ENCODE results near the gene PCDHA7. TPM values are rescaled to one million over a fixed set of nuclear protein-coding genes. Genes with fewer than 3 reads are reported as not detected.
"Not testable (repeated sequence)": the region's sequence is repeated elsewhere in the genome, so short reads cannot be mapped to it uniquely, and the experiment has no call there.

The PCDHA7 gene
- total RNA-seq, 1 experiment from 2014 or later = not detected

DNA sequence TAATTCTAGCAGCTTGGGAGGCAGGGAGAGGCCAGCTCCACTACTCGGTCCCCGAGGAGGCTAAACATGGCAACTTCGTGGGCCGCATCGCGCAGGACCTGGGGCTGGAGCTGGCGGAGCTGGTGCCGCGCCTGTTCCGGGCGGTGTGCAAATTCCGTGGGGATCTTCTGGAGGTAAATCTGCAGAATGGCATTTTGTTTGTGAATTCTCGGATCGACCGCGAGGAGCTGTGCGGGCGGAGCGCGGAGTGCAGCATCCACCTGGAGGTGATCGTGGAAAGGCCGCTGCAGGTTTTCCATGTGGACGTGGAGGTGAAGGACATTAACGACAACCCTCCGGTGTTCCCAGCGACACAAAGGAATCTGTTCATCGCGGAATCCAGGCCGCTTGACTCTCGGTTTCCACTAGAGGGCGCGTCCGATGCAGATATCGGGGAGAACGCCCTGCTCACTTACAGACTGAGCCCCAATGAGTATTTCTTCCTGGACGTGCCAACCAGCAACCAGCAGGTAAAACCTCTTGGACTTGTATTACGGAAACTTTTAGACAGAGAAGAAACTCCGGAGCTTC lies 455 bp downstream of the PCDHA7 start:
- POLR2A ChIA-PET (ENCODE audit: unreplicated experiment); DNase-seq; H4K20me1 ChIP-seq (ENCODE audit: insufficient read depth); H3K27me3 ChIP-seq (ENCODE audit: insufficient read depth, low read depth); H3K4me1 ChIP-seq (replicated peaks; ENCODE audit: insufficient read depth); H3K79me2 ChIP-seq (ENCODE audit: low read depth); H3K9me3 ChIP-seq (ENCODE audit: insufficient read depth, low read depth); H3K36me3 ChIP-seq (ENCODE audit: low read depth); H3K4me2 ChIP-seq; intact Hi-C loops (cut with micrococcal nuclease; ENCODE audit: unreplicated experiment); H3K27ac ChIP-seq; CTCF ChIA-PET; H2AFZ ChIP-seq; H3K4me3 ChIP-seq; BruUV-seq (replicated peaks); H3F3A ChIP-seq (ENCODE audit: insufficient read depth, low read depth); H3K9me2 ChIP-seq (ENCODE audit: insufficient read depth): not testable (repeated sequence)

- ChIA-PET POLR2A (ENCODE audit: unreplicated experiment) (no interaction called here), CTCF (no interaction called here)
- Histone ChIP-seq H3K9me3 (ENCODE audit: insufficient read depth, low read depth) (no peaks in the 10 kb centered on the region; the same call in 1 of the 2 replicates), H3K27me3 (ENCODE audit: insufficient read depth, low read depth) (no peaks in the 10 kb centered on the region), H2AFZ (no peak overlapping the region), H3K79me2 (ENCODE audit: low read depth) (no peaks in the 10 kb centered on the region), H3F3A (ENCODE audit: insufficient read depth, low read depth) (no peaks in the 10 kb centered on the region), H4K20me1 (ENCODE audit: insufficient read depth) (no peaks in the 10 kb centered on the region), H3K9me2 (ENCODE audit: insufficient read depth) (no peaks in the 10 kb centered on the region), H3K4me1 (replicated peaks; ENCODE audit: insufficient read depth) (no peaks in the 10 kb centered on the region), H3K4me3 (no peak overlapping the region), H3K4me2 (no peak overlapping the region), H3K36me3 (ENCODE audit: low read depth) (no peaks in the 10 kb centered on the region), H3K27ac (no peak overlapping the region)
- intact Hi-C loops (cut with micrococcal nuclease; ENCODE audit: unreplicated experiment) = no loop called here
- TF ChIP-seq, protein P1, sequence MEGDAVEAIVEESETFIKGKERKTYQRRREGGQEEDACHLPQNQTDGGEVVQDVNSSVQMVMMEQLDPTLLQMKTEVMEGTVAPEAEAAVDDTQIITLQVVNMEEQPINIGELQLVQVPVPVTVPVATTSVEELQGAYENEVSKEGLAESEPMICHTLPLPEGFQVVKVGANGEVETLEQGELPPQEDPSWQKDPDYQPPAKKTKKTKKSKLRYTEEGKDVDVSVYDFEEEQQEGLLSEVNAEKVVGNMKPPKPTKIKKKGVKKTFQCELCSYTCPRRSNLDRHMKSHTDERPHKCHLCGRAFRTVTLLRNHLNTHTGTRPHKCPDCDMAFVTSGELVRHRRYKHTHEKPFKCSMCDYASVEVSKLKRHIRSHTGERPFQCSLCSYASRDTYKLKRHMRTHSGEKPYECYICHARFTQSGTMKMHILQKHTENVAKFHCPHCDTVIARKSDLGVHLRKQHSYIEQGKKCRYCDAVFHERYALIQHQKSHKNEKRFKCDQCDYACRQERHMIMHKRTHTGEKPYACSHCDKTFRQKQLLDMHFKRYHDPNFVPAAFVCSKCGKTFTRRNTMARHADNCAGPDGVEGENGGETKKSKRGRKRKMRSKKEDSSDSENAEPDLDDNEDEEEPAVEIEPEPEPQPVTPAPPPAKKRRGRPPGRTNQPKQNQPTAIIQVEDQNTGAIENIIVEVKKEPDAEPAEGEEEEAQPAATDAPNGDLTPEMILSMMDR (conservative IDR thresholded peaks at IDR 0.05) = no peak
- TF ChIP-seq EZH2 (IDR thresholded peaks at IDR 0.05; ENCODE audit: low read depth) = no peak
- no peak for DNase-seq
- BruUV-seq (replicated peaks) = no TSS peak
These were observed 1.8 kb downstream of the PCDHA7 start for GRCh38 chr5:140835622-140836510.

DNA sequence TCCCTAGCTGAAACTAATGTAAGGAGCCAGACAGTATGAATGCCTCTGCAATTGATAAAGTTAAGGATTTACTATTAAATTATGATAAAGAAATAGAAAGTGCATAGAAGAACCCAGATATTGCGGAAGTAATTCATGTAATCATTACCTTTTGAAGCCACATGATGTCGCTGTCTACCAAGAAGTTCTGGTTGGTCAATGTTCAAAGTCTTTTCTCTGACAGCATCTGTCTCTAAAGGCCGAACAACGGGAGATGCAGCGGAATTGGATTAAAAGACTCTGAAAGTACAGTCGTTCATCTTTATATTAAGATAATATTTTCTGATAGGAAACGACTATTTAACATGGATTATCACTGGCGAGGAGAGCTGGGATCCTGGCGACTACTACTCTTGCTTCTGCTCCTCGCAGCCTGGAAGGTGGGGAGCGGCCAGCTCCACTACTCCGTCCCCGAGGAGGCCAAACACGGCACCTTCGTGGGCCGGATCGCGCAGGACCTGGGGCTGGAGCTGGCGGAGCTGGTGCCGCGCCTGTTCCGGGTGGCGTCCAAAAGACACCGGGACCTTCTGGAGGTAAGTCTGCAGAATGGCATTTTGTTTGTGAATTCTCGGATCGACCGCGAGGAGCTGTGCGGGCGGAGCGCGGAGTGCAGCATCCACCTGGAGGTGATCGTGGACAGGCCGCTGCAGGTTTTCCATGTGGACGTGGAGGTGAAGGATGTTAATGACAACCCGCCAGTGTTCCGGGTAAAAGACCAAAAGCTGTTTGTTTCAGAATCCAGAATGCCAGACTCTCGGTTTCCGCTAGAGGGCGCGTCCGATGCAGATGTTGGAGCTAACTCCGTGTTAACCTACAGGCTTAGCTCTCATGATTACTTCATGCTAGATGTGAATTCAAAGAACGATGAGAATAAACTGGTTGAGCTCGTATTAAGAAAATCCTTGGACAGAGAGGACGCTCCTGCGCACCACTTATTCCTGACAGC lies 7.2 kb downstream of the PCDHA7 start, which contains the start of gene PCDHA8:
TSS of gene PCDHA8 (plus strand) at position 210 of the 985 bp plus-strand sequence. CDS start at position 345, 135 bp downstream.
- Histone ChIP-seq H3K36me3 (ENCODE audit: low read depth) (no peaks in the 10 kb centered on the region), H3F3A (ENCODE audit: insufficient read depth, low read depth) (no peaks in the 10 kb centered on the region), H4K20me1 (ENCODE audit: insufficient read depth) (no peaks in the 10 kb centered on the region), H3K9me3 (ENCODE audit: insufficient read depth, low read depth) (no peaks in the 10 kb centered on the region), H3K9me2 (ENCODE audit: insufficient read depth) (no peaks in the 10 kb centered on the region), H3K4me3 (no peak within 1 kb of the TSS), H3K27me3 (ENCODE audit: insufficient read depth, low read depth) (no peaks in the 10 kb centered on the region), H3K4me2 (no peak within 1 kb of the TSS), H2AFZ (no peak within 1 kb of the TSS), H3K79me2 (ENCODE audit: low read depth) (no peaks in the 10 kb centered on the region), H3K4me1 (replicated peaks; ENCODE audit: insufficient read depth) (no peaks in the 10 kb centered on the region), H3K27ac (no peak within 1 kb of the TSS)
- TF ChIP-seq, protein P1 (conservative IDR thresholded peaks at IDR 0.05) = peak; percentile 43
- no peak for TF ChIP-seq EZH2 (IDR thresholded peaks at IDR 0.05; ENCODE audit: low read depth)
- ChIA-PET CTCF (interaction anchor here (0.8 to 1.0 kb wide), 2 partner anchors 13 to 199 kb away, joined by 3 to 4 read pairs; partner anchors contain the start of gene PCDHA6), POLR2A (ENCODE audit: unreplicated experiment) (no interaction called here)
- intact Hi-C loops (cut with micrococcal nuclease; ENCODE audit: unreplicated experiment) = loop anchor here (1.0 kb wide), 1 partner anchor 200 kb away; no protein-coding TSS in a partner anchor
- BruUV-seq (replicated peaks) = no TSS peak
- peak in 1 of 2 experiments; percentile 13 for DNase-seq

Measured in PC-9 (cell line).